GM21737 (cell line): ENCODE results near the gene PLCH1.
"Not testable (repeated sequence)": the region's sequence is repeated elsewhere in the genome, so short reads cannot be mapped to it uniquely, and the experiment has no call there.

Experiments used
- ATAC-seq: cut with Tn5 transposase; IDR thresholded peaks from one replicate; pipeline ENCODE4 v1.9.1; 2021; ENCODE audit warnings: mild to moderate bottlenecking, moderate library complexity; ENCODE audit not compliant: unreplicated experiment

Gene PLCH1

GRCh38 chr3:155425396-155425795 is 319.5 kb downstream of the PLCH1 start:
- no peak for ATAC-seq

- ATAC-seq = no peak
These were observed 320.6 kb downstream of the PLCH1 start for GRCh38 chr3:155424323-155424710.

DNA sequence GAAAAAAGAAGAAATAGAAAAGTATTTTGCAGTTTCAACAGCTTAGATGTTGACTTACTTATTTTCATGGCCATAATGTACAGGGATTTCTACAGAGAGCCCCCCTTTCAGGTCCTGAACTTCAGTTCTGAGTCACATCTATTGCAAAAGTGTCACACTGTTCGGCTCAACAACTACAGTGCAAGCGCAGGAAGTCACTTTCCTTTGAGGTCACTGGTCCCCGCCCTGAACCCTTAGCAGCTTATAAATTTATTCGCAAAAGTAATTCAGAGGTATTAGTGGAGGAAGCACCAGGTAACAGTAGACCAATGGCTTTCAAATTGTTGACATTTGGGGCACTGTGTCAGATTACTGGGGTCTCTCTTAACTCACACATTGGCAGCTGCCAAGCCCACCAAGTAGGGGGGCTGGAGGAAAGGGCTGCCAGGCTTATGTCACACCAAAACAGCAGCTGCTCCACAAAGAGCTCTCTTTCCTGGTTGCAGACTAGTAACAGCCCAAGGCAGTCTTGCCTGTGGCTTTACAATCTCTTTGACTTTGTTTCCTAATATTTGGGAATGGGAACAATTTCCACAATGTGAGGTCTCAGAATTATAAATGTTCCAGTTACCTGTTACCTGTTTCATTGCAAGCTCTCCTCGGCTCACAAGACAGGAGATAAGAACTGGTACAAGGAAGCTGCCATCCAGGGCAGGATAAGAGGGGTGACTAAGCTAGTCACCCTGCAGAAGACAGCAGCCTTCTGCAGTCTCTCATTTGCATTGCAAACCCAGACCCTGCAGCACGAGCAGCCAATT is 321.1 kb downstream of the PLCH1 start:
- ATAC-seq = no peak

DNA sequence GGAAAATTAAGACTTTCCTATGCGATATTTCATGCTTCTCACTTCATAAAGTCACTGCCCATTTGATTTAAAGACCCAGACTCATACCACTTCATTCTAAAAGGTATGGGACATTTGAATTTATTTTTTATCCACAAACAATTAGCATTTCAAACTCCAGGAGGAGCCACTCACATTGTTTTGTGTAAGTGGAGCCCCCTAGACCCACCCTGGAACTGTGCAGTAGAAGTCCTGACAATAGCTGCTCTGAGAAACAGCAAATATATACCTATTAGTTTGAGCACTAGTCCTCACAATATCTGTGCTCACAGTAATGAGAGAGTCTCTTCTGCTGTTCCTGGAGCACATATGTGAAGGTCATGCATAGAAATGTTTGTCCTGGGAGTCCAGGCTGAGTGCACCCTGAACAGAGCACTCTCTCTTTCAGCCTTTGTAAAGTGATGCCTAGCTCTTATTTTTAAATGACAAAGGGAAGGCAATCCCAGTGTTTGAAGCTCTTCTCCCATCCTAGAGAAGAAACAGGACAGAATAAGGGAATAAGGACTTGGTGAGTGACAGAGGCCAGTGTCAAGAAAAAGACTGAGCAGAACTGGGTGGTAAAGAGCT is 323.9 kb downstream of the PLCH1 start:
- no peak for ATAC-seq

DNA sequence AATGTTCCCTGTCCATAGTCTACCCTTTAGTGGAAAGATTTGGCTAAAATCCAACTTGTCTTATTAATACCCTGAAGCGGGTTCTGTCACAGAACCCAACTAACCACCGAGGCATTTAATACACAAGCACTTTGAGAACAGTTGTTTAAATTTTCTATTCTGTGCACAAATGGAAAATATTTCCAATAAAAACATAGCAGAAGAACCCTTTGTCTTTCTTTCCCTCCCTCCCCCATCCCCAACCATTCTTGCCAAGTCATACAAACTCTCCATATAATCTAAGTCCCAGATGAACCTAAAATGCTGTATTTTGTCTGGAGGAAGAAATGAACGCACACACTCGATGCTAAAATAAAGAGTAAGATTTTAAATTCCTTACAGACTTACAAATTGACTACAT is 324.5 kb downstream of the PLCH1 start:
- ATAC-seq = no peak

DNA sequence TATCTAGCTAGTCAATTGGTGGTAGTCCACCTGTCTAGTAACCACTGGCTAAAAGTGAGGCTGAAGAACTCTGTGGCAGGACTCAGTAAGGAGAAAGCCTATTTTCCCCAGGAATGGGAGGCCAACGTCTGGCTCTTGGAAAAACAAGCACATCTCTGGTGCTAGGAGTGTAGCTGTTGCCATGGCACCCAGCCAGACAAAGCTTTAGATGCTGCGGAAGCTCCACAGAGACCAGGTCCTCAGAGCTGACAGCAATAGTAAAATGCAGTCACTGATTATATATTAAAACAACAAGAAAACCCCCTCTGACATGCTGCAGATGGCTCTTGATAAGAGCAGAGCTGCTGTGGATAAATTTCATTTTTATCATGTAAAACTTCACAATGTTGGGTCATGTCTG is 326.5 kb downstream of the PLCH1 start:
- ATAC-seq = no peak

DNA sequence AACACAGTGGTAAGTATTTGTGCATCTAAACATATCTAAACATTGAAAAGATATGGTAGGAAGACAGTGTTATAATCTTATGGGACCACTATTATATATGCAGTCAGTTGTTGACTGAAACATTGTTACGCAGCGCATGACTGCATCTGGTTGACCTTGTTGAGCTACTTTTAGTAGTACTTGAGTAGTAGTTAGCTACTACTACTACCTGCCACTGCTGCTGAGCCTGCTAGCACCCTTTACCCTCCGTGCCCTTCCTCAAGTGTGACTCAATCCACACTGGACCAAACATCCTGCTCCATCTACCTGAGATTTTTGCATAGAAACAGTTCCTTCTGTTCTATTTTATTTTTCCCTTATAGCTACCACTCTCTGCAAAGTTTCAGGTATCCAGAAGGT is 327.8 kb downstream of the PLCH1 start:
- no peak for ATAC-seq

GRCh38 chr3:155416500-155417118 is 328.3 kb downstream of the PLCH1 start:
- ATAC-seq = no peak

DNA sequence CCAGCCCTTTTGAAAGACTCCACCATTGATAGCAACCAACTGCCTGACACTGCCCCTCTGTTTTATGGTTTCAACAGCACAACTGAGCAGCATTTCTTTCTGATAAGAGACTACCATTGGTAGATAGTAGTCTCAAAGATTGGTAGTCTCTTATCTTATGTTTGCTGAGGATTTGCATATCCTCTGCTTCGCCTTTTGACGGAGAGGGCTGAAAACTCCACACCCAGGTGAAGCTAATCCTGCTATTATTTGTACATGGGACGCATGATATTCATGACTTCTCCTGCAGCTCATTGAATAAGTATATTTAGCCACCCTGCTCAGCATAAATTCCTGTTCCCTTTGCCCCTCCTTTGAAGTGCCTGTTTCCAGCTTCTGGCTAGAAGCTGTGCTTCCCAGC is 332.0 kb downstream of the PLCH1 start:
- no peak for ATAC-seq

DNA sequence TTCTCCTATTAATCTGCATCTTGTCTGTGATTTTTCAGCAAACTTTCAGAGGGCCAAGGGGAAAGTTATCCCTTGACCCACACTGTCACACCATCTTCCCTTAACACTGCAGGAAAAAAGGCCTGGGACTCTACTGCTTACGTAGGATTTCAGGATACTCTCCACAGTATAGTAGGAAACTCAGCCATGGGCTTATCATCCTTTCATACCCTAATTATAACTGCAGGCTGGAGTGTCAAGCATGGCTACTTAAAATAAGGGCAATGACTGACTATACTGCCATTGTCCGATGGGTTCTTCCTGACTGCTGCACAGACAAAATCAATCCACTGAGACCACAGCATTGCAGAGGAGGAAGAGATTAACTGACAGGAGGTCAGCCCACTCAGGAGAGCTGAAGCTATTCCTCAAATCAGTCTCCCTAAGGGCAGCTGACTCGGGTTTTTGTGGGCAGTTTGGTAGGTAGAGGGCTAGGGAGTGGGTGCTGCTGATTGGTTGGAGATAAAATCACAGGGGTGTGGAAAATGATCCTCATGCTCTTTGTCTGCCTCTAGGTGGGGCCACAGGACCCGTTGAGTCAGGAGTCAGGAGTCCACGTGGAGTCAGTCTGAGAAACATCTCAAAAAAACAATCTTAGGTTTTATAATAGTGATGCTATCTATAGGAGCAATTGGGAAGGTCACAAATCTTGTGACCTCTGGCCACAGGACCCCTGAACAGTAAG is 333.2 kb downstream of the PLCH1 start:
- ATAC-seq = no peak

GRCh38 chr3:155409336-155409735 is 335.5 kb downstream of the PLCH1 start:
- no peak for ATAC-seq

DNA sequence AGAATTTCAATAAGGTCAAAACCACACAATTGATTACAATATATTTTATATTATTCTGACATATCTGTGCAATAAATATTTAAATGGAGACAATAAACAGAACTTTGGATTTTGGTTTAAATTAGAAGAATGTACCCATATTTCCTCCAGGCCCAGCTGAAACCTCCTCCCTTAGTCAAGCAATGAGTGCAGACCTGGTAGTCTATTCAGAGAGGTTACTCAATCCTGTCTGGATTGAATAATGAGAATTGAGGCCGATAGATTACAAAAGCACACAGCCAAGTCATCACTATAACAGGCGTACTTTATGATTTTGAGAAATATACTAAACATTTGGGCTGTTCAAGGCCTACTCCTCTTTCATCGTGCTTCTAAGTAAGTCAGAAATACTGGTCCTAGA is 336.9 kb downstream of the PLCH1 start:
- no peak for ATAC-seq

GRCh38 chr3:155407331-155407730 is 337.5 kb downstream of the PLCH1 start:
- ATAC-seq = no peak

DNA sequence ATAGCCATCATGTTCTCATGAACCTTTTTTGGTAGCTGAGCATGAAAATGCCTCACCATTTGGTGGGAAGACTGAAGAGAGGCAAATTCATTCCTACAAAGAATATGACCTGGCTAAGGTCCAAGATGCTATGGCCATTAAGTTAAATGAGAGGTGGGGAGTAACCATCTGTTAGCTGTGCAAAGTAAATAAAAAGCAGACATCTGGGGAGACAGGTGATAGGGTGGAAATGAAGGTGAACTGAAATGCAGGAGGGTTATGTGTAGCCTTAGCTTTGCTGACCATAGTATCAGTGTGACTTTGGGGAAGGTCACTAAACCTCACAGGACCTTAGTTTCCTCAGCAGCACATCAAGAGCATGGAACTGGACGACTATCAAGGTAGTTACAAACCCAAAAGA is 340.4 kb downstream of the PLCH1 start:
- no peak for ATAC-seq

DNA sequence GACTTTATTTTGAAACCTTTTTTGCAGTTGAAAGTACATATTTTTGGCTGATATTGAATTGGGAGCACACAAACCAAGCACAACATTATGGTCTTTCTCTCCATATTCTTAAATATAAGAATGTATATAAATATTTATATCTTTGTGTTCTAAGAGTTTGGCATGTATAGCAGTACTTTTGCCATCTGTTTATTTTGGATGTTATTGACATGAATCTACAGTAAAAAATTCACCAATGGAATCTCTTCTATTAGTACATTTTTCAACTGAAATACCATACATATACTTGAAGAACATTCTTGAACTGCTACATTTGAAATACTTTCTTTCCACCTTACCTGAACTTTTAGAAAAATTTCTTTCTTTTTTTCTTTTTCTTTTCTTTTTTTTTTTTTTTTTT is 342.2 kb downstream of the PLCH1 start:
- no peak for ATAC-seq

DNA sequence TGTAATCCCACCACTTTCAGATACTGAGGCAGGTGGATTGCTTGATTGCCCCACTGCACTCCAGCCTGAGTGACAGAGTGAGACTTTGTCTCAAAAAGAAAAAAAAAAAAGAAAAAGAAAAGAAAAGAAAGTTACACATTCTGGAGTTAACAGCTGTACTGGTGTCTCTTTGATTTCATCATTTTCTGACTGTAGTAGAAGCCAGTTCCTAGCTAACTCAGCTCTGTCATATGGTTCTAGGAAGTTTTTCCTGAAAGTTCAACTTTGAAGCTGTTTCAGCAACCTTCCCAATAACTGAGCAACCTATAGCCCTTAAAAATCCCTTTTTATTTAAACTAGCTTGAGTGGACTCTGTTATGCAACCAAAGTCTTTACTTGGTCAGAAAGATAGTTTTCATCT is 346.8 kb downstream of the PLCH1 start:
- no peak for ATAC-seq

DNA sequence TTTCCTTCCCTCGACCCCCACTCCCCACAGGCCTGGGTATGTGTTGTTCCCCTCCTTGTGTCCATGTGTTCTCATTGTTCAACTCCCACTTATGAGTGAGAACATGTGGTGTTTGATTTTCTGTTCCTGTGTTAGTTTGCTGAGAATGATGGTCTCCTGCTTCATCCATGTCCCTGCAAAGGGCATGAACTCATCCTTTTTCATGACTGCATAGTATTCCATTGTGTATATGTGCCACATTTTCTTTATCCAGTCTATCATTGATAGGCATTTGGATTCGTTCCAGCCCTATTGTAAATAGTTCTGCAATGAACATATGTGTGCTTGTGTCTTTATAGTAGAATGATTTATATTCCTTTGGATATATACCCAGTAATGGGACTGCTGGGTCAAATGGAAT is 350.0 kb downstream of the PLCH1 start:
- not testable (repeated sequence) for ATAC-seq

GRCh38 chr3:155394240-155394639 is 350.6 kb downstream of the PLCH1 start:
- ATAC-seq = no peak

DNA sequence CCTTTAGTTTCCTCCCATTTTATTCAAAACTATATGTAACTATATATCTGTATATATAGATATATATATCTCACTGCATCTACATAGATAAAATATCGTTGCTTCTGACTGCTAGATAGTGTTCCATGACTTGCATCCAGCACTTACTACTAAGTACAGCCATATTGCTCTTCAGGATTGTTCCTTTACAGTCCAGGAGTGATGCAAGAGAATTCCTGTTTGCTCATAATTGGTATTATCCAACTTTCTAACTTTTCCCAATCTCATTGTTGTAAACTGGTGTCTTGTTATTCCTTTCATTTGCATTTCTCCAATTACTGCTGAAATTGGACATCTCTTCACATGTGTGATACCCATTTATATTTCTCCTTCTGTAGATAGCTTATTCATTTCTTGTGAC is 351.6 kb downstream of the PLCH1 start:
- ATAC-seq = no peak

- ATAC-seq = no peak
These were observed 352.7 kb downstream of the PLCH1 start for GRCh38 chr3:155392138-155392537.

DNA sequence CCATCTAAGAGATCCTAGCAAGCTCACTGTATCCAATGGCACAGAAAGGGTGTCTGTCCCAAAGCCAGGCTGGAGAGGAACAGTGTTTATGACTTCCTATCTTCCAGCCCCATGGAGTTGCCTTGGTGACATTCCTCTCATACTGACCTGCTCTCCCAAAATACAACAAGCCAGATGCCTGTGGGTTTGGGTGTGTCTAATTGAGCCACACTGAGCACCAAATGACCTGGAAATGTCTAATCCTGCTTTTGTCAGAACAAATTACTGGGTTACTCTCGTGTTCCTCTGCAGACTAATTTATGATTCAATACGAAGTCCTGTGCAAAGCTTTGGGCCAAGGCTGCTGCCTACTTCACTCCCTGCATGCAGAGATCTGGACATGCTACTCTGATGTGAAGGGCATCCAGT is 353.3 kb downstream of the PLCH1 start:
- no peak for ATAC-seq

- no peak for ATAC-seq
These were observed 353.8 kb downstream of the PLCH1 start for GRCh38 chr3:155391104-155391503.
